B cell (primary cell): ENCODE measurements around the gene ZDHHC24. TPM values are rescaled to one million over a fixed set of nuclear protein-coding genes. Genes with fewer than 3 reads are reported as not detected.

Experiments used
- ATAC-seq: fragments of 200-7000 bp; cut with Tn5 transposase; one replicate; pipeline ENCODE4 v1.10.0; 2021; ENCODE audit warnings: low read depth, mild to moderate bottlenecking, moderate number of reproducible peaks, moderate library complexity
- CTCF ChIA-PET: fragments of 350-600 bp; sonication (Branson Sonifier 250); formaldehyde crosslinking; loops from one replicate; lab custom pipeline; 2021; ENCODE audit warnings: antibody characterized with exemption, inconsistent platforms; lab: Charles Lee
- POLR2A ChIA-PET: fragments of 350-600 bp; sonication (Branson Sonifier 250); formaldehyde crosslinking; loops from one replicate; lab custom pipeline; 2021; ENCODE audit warnings: antibody characterized with exemption; lab: Charles Lee
- DNase-seq: peaks from one replicate; pipeline ENCODE4 v3.0.0; 2013
- H2AFZ ChIP-seq: 2 replicates; pipeline ENCODE4 v1.6.1; 2012; ENCODE audit warnings: mild to moderate bottlenecking, low read depth, low read length; ENCODE audit not compliant: insufficient read depth, poor library complexity, severe bottlenecking
- H3K27ac ChIP-seq, 2 donors: 1 replicate in 1 of 2; 2 replicates in 1 of 2; pipeline ENCODE4 v1.5.1; 2012 to 2013; ENCODE audit warnings: low read length in 2 of 2, mild to moderate bottlenecking in 2 of 2, moderate library complexity in 1 of 2
- H3K27me3 ChIP-seq, 4 experiments: fragments of 200-600 bp in 1 of 4; sonication (generic) in 1 of 4; replicated peaks in 1 of 4; 1 replicate in 2 of 4; 2 replicates in 2 of 4; pipeline versions ENCODE4 v1.6.1 to v1.7.0; 2013 to 2016; ENCODE audit warnings: low read length in 3 of 4, mild to moderate bottlenecking in 2 of 4, mixed read lengths in 1 of 4, moderate library complexity in 1 of 4; ENCODE audit not compliant: insufficient read depth in 4 of 4, control insufficient read depth in 3 of 4; ENCODE audit errors: control extremely low read depth in 1 of 4
- H3K36me3 ChIP-seq, 2 experiments: replicated peaks in 1 of 2; 1 replicate in 1 of 2; 2 replicates in 1 of 2; pipeline versions ENCODE4 v1.6.1 to v1.7.1; 2013; ENCODE audit warnings: low read length in 1 of 2; ENCODE audit not compliant: insufficient read depth in 2 of 2, control insufficient read depth in 1 of 2; ENCODE audit errors: control extremely low read depth in 1 of 2, extremely low read depth in 1 of 2
- H3K4me1 ChIP-seq, 2 donors: fragments of 200-600 bp in 1 of 2; sonication (generic) in 1 of 2; 1 replicate in 1 of 2; 2 replicates in 1 of 2; pipeline versions ENCODE4 v1.5.1 to v1.6.1; 2013 to 2017; ENCODE audit warnings: low read length in 2 of 2; ENCODE audit not compliant: control insufficient read depth in 2 of 2, insufficient read depth in 2 of 2
- H3K4me2 ChIP-seq: replicated peaks from 2 replicates; pipeline ENCODE3; 2012; ENCODE audit warnings: mild to moderate bottlenecking, low read depth, low read length; ENCODE audit not compliant: poor library complexity, severe bottlenecking
- H3K4me3 ChIP-seq, 5 experiments: fragments of 200-600 bp in 1 of 5; sonication (generic) in 1 of 5; 1 replicate in 3 of 5; 2 replicates in 2 of 5; pipeline versions ENCODE4 v1.5.1 to v1.7.0; 2011 to 2016; ENCODE audit warnings: low read length in 4 of 5, mild to moderate bottlenecking in 4 of 5, low read depth in 2 of 5, control low read depth in 1 of 5, moderate library complexity in 1 of 5; ENCODE audit not compliant: insufficient read depth in 1 of 5; ENCODE audit errors: control extremely low read depth in 1 of 5, extremely low read depth in 1 of 5
- H3K79me2 ChIP-seq: fragments of 200-600 bp; sonication (generic); one replicate; pipeline ENCODE4 v1.6.0; 2016; ENCODE audit warnings: low read length; ENCODE audit not compliant: control insufficient read depth, insufficient read depth
- H3K9ac ChIP-seq: fragments of 200-600 bp; sonication (generic); 2 replicates; pipeline ENCODE4 v1.6.1; 2017; ENCODE audit warnings: mild to moderate bottlenecking, low read length, moderate library complexity
- H3K9me3 ChIP-seq, 3 donors: one replicate each; pipeline versions ENCODE4 v1.6.1 to v1.7.1; 2013; ENCODE audit warnings: low read length in 2 of 3; ENCODE audit not compliant: control insufficient read depth in 2 of 3, insufficient read depth in 1 of 3; ENCODE audit errors: control extremely low read depth in 1 of 3
- H4K20me1 ChIP-seq: 2 replicates; pipeline ENCODE4 v1.6.0; 2012; ENCODE audit warnings: mild to moderate bottlenecking, low read length; ENCODE audit not compliant: insufficient read depth, control insufficient read depth, poor library complexity, severe bottlenecking
- H3K27ac Mint-ChIP-seq: one replicate; pipeline ENCODE4 v1.8.0; 2021; ENCODE audit warnings: mixed read lengths
- H3K27me3 Mint-ChIP-seq: one replicate; pipeline ENCODE4 v1.8.0; 2021; ENCODE audit warnings: mixed read lengths
- H3K4me1 Mint-ChIP-seq: one replicate; pipeline ENCODE4 v1.8.0; 2021; ENCODE audit warnings: mixed read lengths
- H3K4me3 Mint-ChIP-seq: one replicate; pipeline ENCODE4 v1.8.0; 2021; ENCODE audit warnings: mixed read lengths
- H3K9me3 Mint-ChIP-seq: one replicate; pipeline ENCODE4 v1.8.0; 2022; ENCODE audit warnings: mixed read lengths; ENCODE audit not compliant: insufficient read depth
- EZH2 ChIP-seq: IDR thresholded peaks from 2 replicates; pipeline ENCODE4 v1.6.1; 2012; ENCODE audit warnings: borderline replicate concordance, low read depth, mild to moderate bottlenecking, moderate library complexity, low read length; ENCODE audit not compliant: insufficient read depth, poor library complexity, severe bottlenecking
- WGBS: methylation state at CpG from one replicate; pipeline ENCODE4 v1.1.5; 2013; ENCODE audit warnings: missing lambda C conversion rate; ENCODE audit not compliant: insufficient coverage; 5-methylcytosine and 5-hydroxymethylcytosine counted together
- intact Hi-C: fragments of 100-400 bp; cut with micrococcal nuclease; formaldehyde crosslinking; loops from one replicate; pipeline ENCODE4 v1.10.0; 2022
- polyA plus RNA-seq: library from polyadenylated mRNA; depleted of rRNA; stranded (reverse); fragments of >200 nt; gene quantifications from 2 replicates; pipeline ENCODE4 v1.2.3, GENCODE V29; 2012
- total RNA-seq, 2 donors: library from RNA; stranded (reverse); fragments of 120-200 nt in 1 of 2; gene quantifications; 1 replicate in 1 of 2; 2 replicates in 1 of 2; pipeline versions ENCODE4 v1.2.3 to v1.2.4, GENCODE V29; 2013 to 2022
- TF ChIP-seq, protein P1 (sequence below): fragments of 200-600 bp; IDR thresholded peaks from one replicate; pipeline ENCODE4 v1.8.0; 2022; ENCODE audit warnings: antibody characterized with exemption, mild to moderate bottlenecking

Gene ZDHHC24
- total and polyA plus RNA-seq, 2 donors (not counting 1 experiment from before 2014, with no cell fraction given), result 29.7 to 32.6 TPM

DNA sequence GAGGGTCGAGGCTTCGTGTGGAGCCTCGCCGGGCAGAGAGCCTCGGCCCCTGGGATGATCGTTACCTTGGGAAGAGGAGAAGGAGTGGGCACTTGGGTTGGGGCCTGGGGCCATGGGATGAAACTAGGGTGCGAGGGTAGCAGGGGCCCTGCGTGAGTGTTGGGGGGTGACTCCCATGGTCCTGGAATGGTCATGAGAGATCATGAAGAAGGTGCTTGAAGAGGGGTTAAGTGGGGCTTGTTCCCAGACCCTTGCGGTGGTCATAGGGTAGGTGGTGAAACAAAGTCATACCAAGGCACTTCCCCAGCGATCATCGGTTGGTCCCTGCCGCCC lies 47.4 kb upstream of the ZDHHC24 start:
- H2AFZ ChIP-seq, result peak overlapping the region; percentile 96
- intact Hi-C loops, result loop anchor here (1.0 to 5.0 kb wide), 6 partner anchors 15 to 85 kb away; partner anchors contain the start of genes ACTN3, RBM14, RBM4 and ZDHHC24
- peak overlapping the region; percentile 61 to 86 for H3K27ac ChIP-seq
- H3K9me3 ChIP-seq, result no peaks in the 10 kb centered on the region
- TF ChIP-seq, protein P1, sequence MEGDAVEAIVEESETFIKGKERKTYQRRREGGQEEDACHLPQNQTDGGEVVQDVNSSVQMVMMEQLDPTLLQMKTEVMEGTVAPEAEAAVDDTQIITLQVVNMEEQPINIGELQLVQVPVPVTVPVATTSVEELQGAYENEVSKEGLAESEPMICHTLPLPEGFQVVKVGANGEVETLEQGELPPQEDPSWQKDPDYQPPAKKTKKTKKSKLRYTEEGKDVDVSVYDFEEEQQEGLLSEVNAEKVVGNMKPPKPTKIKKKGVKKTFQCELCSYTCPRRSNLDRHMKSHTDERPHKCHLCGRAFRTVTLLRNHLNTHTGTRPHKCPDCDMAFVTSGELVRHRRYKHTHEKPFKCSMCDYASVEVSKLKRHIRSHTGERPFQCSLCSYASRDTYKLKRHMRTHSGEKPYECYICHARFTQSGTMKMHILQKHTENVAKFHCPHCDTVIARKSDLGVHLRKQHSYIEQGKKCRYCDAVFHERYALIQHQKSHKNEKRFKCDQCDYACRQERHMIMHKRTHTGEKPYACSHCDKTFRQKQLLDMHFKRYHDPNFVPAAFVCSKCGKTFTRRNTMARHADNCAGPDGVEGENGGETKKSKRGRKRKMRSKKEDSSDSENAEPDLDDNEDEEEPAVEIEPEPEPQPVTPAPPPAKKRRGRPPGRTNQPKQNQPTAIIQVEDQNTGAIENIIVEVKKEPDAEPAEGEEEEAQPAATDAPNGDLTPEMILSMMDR, result no peak
- TF ChIP-seq EZH2, result no peak
- WGBS, result 9% methylated on average over 12 of the region's 12 CpGs
- peak overlapping the region; percentile 63 to 84 (median 77) for H3K4me3 ChIP-seq
- Mint-ChIP-seq H3K4me1 (peaks cover 41% of the 10 kb centered on the region), H3K9me3 (no peaks in the 10 kb centered on the region), H3K4me3 (peak overlapping the region; percentile 100), H3K27ac (peak overlapping the region; percentile 99), H3K27me3 (no peaks in the 10 kb centered on the region)
- ATAC-seq (no peak), DNase-seq (no peak)
- peaks cover 28 to 29% of the 10 kb centered on the region in 2 donors for H3K4me1 ChIP-seq
- POLR2A ChIA-PET, result interaction anchor here (1.1 to 2.2 kb wide), 6 partner anchors 14 to 84 kb away, joined by 4 to 17 read pairs (median 6); partner anchors contain the start of genes RBM14, RBM4 and RBM4B
- no peaks in the 10 kb centered on the region for H3K27me3 ChIP-seq
- peak overlapping the region; percentile 89 for H3K9ac ChIP-seq
- peaks cover 63% of the 10 kb centered on the region for H3K79me2 ChIP-seq
- peaks cover 0 to 4% of the 10 kb centered on the region in 2 experiments for H3K36me3 ChIP-seq
- H3K4me2 ChIP-seq, result peak overlapping the region; percentile 96
- no peaks in the 10 kb centered on the region for H4K20me1 ChIP-seq
- CTCF ChIA-PET, result interaction anchor here (0.9 to 5.9 kb wide), 10 partner anchors 14 to 84 kb away, joined by 3 to 46 read pairs (median 8); partner anchors contain the start of genes RBM14, RBM4 and RBM4B
